Inflammatory macrophage treated with lipopolysaccharide for 1 hour (primary cell): ENCODE measurements around the gene DDX28.
"Not testable (repeated sequence)": the region's sequence is repeated elsewhere in the genome, so short reads cannot be mapped to it uniquely, and the experiment has no call there.

ENCODE experiments used
- DNase-seq, 2 donors: peaks; one replicate each; pipeline ENCODE4 v3.0.0-alpha.2; 2020 to 2022

The DDX28 gene

DNA sequence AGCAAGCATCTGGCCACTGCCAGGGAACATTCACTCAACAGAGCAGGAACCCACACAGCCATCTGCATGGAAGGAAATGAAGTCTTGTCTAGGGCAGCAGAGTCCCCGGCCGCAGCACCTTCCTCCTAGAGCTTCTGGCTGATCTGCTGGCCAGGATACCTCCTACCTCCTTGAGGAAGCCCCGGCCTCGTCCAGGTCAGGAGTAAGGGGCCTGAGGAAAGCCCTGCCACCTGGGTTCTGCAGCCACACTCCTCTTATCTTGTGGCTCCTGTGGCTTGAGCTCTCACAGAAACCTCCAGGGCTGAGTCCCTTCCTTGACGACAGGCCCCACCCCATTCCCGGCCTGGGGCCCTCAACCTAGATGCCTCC is 29.0 kb downstream of the DDX28 start:
- DNase-seq: not testable (repeated sequence)

GRCh38 chr16:67993207-67994039 is 29.6 kb downstream of the DDX28 start:
- DNase-seq: peak; percentile 85 to 87

DNA sequence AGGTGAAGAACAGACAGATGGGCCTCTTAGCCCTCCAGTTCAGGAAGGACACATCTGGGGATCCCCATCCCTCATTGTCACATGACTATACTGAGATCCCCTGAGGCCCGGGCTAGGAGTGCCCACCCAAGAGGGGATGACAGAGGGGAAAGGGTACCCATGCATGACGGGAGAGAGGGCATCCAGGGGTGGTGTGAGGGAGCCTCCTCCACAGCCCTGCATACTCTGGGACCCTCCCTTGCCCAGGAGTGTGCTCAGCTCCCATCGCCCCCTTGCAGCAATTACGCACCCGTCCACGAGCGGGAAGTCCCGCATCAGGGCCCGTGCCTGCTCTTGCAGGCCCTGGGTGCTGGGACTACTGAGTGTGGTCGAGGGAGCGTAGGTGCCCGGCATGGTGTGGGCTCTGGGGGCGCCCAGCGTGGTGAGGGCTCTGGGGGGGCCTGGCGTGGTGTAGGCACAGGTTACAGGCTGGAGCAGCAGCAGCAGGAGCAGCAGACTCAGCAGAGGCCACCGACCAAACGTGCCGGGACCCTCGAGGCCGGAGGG is 30.3 kb downstream of the DDX28 start:
- DNase-seq: no peak

DNA sequence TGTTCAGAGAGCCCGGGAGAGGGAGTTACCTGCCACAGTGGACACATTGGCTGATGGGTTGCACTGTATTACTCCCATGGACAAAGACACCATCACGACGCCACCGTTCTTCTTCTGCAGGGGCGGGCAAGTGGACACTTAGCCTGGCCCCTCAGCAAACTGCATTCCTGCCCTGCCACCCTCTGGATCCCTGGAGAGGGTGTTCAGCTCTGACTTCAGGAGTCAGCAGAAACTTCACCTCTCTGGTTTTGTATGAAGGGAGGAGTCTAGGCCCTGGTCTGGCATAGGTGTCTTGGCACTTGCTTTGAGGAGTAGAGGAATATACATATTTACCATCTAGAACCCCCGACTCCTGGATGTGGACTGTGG is 33.0 kb downstream of the DDX28 start:
- DNase-seq: no peak

DNA sequence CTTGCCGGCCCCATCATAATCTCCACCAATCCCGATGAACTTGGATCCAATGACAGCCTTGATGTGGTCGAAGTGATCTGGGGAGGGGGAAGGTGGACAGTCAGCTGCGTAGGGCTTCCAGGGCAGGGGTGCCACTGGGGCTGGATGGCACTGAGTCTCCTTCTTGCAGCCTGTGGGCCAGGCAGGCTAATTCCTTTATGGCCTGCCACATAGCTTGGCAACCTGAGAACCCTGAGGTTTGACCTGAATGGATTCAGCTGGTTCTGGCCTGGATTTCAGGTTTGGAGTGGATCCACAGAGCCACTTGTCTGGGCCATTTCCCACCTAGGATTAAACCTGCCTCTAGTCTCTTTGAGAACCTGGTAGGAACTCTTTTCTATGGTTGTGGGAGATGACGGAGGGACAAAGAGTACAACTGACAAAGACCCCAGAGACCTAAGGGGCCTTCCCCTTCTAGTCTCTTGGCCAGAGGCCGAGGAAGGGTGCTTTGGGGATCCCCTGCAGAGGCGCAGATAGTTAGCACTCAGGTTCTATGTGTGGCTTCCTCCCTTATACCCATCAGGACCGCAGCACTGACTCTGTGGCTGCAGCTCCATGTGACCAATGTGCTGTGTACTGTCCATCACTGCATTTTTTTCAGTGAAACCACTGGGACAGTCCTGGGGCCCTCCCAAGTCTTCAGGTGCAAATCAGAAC is 33.6 kb downstream of the DDX28 start:
- no peak for DNase-seq

GRCh38 chr16:67988675-67989074 is 34.4 kb downstream of the DDX28 start:
- DNase-seq: no peak

DNA sequence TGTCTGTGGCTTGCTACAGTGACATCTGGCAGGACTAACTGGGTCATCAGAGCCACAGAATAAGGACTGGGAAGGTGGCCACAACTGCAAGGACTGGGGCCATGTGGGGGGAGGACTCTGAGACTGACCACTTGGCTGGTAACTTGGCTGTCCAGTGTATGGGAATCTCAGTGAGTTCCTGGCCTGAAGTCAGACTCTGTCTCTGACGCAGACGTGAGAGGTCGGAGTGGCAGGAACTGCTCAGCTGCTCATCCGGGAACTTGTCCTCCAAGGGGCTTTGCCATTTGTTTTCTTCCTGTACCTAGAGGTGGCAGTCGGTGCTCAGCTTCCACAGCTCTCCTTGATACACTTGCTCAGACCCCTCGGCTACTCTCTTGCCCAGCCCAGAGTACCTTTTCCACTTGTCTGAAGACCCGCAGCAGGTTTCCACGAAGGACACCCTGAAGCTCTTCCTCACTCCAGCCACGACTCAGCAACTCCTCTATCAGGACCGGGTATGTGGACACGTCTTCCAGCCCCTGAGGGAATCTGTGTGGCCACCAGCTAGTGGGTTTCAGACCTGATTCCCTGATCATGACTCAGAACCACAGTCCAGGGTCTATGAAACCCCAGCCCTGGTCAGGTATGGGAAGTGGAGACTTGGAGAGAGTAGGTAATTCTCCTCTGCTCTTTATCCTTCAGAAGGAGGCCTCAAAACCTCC is 35.4 kb downstream of the DDX28 start:
- no peak for DNase-seq

DNA sequence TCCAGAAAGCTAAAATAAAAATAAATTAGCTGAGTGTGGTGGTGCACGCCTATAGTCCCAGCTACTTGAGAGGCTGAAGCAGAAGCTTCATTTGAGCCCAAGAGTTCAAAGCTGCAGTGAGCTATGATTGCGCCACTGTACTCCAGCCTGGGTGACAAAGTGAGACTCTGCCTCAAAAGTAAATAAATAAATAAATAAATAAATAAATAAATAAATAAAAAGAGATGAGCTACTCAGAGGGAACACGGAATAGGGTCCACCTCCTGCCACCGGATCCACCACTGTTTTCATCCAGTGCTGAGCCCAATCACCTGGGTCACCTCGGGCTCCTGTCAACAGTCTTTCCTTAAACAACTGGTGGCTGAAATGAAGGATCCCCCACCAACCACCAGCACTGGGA is 36.1 kb downstream of the DDX28 start:
- DNase-seq: no peak

DNA sequence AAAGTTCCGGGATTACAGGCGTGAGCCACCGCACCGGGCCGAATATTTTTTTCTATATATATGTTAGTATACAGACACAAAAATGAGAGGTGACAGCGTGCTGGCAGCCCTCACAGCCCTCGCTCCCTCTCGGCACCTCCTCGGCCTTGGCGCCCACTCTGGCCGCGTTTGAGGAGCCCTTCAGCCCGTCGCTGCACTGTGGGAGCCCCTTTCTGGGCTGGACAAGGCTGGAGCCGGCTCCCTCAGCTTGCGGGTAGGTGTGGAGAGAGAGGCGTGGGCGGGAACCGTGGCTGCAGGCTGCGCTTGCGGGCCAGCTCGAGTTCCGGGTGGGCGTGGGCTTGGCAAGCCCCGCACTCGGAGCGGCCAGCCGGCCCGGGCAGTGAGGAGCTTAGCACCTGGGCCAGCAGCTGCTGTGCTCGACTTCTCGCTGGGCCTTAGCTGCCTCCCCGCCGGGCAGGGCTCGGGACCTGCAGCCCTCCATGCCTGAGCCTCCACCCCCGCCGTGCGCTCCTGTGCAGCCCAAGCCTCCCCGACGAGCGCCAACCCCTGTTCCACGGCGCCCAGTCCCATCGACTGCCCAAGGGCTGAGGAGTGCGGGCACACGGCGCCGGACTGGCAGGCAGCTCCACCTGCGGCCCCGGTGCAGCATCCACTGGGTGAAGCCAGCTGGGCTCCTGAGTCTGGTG is 40.9 kb downstream of the DDX28 start:
- no peak for DNase-seq

DNA sequence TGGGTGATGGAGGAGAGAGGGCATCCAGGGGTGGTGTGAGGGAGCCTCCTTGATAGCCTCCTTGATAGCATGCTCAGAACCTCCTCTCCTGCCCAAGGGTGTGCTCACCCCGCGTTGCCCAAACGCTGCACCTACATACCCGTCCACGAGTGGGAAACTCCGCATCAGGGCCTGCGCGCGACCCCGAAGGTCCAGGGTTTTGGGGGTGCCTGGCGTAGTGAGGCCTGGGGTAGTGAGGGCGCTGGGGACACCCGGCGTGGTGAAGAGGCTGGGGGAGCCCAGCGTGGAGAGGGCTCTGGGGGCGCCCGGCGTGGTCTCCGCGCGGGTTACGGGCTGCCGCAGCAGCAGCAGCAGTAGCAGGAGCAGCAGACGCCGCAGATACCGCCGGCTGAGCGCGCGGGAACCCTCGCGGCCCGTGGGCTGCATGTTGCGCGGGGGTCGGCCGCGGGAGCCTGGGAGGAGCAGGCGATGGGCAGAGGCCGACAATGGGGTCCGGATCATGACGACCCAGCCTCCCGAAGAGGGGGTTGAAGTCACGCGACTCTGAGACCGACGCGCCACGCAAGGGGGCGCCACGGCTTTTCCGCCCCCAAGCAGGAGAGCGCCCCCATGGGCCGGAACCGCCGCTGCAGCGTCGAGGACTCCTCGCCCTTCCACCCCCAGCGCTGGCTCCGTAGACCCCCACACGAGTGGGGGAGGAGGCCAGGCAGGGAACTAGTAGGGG is 42.9 kb downstream of the DDX28 start, which contains the start of gene DPEP3:
Gene DPEP3, minus strand, starts transcription at position 545 of the 724 bp plus-strand sequence. Its CDS starts 119 bp downstream, at position 426.
- DNase-seq: no peak

- no peak for DNase-seq
These were observed 45.4 kb downstream of the DDX28 start for GRCh38 chr16:67977469-67978227.

DNA sequence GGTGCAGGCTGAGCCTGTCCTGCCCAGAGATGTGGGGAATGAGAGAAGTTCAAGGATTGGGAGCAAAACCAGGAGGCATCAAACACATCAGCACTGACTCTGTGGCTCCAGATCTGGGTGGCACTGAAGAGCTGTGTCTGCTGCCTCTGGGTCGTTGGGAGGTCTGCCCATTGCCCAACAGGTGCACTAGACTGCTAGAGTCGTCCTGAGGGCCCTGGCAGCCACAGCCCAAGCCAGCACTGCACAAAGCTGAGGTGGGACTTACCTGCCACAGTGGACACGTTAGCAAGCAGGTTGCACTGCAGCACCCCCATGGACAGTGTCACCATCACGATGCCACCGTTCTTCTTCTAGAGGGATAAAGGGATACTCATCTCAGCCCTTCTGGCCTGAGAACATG is 46.0 kb downstream of the DDX28 start:
- no peak for DNase-seq

GRCh38 chr16:67976205-67976604 is 46.8 kb downstream of the DDX28 start:
- DNase-seq: no peak

- DNase-seq: no peak
These were observed 47.5 kb downstream of the DDX28 start for GRCh38 chr16:67975321-67976105.

DNA sequence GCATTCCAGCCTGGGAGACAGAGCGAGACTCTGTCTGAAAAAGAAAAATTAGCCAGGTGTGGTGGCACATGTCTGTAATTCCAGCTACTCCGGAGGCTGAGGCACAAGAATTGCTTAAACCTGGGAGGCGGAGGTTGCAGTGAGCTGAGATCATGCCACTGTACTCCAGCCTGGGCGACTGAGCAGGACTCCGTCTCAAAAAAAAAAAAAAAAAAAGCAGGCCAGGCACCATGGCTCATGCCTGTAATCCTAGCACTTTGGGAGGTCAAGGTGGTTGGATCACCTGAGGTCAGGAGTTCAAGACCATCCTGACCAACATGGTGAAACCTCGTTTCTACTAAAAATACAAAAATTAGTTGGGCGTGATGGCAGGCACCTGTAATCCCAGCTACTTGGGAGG is 50.7 kb downstream of the DDX28 start:
- DNase-seq: not testable (repeated sequence)

DNA sequence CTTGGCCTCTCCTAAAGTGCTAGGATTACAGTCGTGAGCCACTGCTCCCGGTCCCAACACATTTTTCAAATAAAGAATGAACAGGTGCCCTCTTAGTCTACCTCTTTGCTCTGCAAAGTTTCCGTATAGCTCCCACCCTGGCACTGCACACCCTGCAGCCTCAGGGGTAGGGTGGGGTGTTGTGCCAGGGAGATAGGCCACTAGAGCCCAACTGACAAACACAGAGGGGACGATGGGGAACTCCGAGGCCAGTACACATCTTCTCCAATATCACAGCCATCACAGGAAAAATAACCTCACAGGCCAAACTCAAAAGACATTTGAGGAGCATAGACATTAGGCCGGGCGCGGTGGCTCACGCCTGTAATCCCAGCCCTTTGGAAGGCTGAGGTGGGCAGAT is 51.9 kb downstream of the DDX28 start:
- no peak for DNase-seq
